A172 (cell line): ENCODE results near the gene BICC1. TPM values are rescaled to one million over a fixed set of nuclear protein-coding genes. Genes with fewer than 3 reads are reported as not detected.

ENCODE experiments used
- DNase-seq: peaks from one replicate; pipeline ENCODE4 v3.0.0-alpha.2; 2015; ENCODE audit warnings: low spot score
- total RNA-seq: library from RNA; depleted of rRNA; stranded (reverse); fragments of >200 nt; shearing (Covaris generic); gene quantifications from 2 replicates; pipeline ENCODE4 v1.2.3, GENCODE V29; 2014

BICC1 gene
- total RNA-seq, 1 experiment from 2014 or later = 1.3 TPM

DNA sequence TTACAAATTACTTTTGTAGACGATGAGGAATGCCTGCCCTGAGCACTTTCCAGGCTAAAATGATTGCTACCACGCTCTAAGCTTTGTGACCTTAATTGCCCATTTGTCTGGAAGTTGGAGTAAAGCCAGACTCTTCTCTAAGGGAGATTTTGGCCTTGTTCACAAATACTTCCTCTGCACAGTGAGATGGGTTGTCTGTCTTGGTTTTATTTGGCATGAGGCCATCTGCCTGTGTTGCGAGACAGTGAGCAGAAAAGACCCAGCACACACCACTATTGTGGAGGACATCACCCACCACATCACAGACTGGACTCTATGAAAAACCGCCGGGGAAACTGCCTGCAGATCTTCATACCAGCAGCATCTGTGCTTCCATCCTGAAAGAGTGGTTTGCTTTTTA, 138.4 kb downstream of the BICC1 start:
- DNase-seq = no peak

DNA sequence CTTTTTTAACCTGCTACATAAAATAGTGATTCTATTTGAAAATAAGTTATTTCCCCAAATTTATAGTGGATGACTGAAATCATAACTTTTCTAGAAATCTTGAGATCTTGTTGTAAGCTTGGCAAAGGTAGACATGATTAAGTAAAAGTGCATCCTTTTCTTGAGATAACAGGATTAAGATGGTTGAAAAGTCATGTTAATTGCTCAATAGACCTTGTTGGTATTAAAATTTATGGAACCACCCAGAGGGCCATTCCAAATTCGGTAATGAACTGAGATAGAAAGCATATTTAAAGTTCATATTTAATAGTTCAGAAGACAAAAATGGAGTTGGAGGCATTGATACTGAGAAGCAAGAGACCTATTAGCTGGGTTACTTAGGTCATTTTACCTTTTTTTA, 139.1 kb downstream of the BICC1 start:
- no peak for DNase-seq

DNA sequence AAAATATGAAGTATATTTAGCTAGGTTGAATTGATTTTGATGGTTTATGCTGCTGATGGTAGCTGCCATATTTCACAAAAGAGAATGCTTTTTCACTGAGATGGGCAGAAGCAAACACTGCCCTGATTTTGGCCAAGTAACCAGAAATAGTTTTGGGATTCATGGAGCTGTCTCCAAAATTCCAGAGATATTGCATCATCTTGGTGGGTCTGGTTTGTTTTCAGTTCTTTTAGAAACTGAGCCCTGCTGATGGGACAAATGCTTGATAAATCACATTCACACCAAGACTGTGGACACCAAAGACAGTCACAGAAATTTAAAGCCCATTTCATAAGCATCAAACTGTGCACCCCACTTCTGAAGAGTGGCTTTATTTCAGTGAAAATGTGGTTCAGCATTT, 140.5 kb downstream of the BICC1 start:
- no peak for DNase-seq

DNA sequence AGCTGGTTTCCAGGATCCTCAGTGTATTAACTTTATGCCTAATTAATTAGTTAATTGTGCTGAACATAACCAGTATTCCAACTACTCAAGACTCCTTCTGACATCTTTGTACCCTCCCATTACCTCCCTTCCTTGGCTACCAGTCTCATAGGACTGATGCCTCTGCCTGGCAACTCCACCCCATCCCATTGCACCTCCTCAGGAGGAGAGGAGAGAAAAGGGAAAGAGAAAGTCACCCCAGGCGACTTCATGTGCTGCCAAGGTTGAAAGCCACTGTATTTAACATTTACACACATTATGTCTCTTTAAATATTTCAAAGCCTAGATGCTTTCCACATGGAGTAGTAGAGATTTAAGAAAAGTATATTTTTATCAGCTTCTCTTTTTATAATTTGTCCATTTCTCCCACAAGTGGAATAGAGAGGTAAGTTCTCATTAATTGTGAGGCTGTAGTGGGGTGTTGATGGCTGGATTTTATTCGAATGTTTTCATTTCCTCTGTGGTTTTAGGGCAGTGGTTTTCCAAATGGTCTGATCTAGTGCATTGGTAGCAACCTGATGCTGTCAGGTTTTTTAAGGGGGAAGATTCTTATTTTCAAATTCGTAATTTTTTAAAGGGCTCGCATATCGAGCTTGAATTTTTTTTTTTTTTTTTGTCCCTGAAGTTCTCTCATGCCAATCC, 148.0 kb downstream of the BICC1 start:
- DNase-seq = peak; percentile 35

DNA sequence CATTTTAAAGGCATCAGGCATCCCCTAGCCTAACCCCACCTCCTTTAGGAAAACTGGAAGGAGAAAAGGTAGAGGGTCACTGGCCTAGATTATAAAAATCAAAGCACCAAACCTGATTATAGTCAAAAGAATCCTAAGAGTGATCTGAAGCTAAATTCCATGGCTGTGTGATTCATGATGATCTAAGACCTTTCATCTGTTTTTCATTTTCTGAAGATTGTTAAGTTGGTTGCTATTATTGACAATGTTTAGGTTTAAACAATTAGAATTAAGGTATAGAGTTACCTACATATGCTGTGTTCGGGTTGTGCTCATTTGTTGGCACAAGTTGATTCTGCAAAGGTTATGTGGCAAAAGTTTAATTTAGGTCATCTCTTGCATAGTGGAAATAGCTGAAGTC, 148.7 kb downstream of the BICC1 start:
- no peak for DNase-seq

DNA sequence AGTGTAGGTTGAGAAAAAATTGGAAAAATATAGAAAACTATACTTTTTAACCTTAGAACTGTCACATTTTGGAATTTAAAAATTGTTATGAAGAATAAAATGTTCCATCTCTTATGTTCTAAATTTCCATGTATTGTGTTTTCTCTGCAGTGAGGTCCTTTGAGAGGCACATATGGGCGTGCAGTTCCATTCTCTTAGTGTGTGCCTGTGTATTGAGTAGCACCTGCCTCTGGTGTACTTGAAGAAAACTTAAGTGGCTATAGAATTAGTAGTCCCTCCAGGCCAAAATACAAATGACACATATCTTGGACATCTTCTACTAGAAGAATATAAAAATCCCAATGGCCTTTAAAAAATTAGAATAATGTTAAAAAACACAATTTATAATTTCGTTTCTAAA, 149.2 kb downstream of the BICC1 start:
- DNase-seq = no peak

DNA sequence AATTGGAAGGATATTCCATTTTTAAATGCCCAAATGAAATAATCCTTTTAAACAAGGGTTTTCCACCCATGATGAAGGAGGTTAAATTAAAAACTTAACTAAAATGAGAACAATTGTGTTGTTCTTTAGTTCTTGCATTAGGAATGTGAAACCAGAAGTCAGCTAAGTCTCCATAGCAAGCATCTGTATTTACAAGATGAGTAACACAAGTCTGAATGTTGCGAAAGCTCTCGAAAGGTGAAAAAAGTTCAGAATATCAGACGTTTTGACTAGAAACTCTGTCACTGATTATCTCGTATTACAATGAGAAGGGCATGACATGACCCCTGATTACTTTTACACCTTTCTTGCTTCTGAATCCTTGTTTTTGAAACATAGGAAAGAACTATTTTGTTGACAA, 149.6 kb downstream of the BICC1 start:
- peak; percentile 67 for DNase-seq

DNA sequence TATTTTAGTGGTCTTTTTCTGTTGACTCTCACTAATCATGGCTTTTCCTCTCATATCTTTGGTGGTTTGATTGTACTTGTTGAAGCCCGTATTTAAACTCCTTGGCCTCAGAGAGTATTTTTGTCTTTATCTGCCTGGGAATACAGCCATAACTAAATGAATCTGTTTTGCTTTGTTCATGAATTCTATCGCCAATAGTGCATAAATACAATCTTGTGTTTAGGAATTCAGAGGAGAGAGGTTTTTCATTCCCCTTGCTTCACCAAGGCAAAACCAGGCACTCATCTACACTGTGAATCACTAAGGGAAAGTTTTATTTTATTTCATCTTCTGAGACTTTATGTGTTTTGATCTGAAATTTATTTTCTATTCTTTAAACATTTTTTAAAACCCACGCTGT, 152.7 kb downstream of the BICC1 start:
- DNase-seq = no peak

DNA sequence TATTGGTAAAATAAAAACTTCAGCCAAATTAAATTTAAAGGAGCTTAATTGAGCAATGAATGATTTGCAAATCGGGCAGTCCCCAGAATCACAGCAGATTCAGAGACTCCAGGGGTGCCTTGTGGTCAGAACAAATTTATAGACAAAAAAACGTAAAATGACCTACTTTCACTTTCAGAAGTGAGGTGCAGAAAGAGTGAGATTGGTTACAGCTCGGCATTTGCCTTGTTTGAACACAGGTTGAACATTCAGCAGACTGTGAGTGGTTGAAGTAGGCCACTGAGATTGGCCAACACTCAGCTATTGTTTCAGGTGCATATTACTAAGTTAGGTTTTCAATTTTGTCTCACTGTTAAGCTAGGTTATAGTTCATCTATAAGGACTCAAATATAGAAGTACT, 153.4 kb downstream of the BICC1 start:
- DNase-seq = peak; percentile 38

DNA sequence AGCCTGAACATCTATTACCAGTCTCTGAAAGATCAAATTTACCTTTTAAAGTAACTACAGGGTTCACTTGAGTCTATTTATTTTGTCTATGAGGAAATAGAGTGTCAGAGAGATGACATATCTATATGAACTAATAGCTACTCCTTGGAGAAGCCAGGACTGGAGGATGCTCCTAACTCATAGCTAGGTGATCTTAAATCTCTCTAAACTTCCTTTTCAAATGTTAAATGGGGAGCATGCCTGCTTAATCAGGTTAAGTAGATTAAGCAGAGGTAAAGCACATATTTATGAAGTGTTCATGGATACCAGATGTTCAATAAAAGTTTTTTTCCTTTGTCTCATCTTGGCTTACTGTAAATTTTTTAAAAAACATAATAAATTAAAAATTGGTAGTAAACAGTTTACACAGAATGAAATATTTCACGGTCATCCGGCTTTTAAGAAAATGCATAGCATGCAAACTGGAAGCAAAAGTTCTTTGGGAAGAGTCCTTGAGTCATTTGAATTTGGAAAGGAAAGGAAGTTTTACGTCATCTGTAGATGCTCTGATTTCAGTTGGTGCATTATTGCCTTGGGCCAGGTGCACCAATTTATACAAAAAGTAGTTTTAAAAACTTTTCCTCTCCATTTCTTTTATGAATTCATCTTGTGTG, 155.1 kb downstream of the BICC1 start:
- DNase-seq = no peak

DNA sequence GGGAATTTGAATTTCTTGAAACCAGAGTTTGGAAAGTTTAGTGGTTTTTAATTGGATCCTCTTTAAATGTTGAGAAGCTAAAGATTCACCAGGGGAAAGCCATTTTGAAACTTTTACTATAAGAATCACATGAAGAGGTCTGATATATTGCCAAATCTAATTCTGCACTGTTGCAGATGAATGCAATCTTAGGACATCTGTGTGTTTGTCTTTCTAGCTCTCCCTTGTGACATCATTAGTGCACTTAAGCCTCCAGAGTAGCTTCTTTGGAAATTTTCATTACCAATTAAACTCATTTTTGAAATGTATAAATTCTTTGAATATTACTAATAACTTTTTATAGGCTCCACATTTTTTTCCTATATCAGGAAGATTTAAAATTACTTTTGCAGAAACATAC, 160.2 kb downstream of the BICC1 start:
- no peak for DNase-seq

DNA sequence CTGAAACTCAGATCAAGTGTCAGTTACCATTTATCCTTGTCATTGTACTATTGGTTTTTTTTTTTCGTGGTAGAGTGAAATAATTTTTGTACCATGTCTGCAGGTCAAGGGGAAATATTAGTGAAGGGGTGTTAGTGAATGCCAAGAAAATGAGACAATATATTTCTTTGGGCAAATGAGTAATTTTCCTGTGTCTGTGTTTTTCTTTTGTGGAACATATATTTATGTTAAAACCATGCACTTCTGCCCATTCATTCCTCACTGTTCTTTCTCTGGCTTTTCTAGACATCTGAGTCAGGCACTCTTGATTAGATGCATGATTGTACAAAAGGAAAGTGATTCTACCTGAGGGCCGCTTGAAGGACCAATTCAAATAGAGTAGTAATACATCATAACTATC, 161.6 kb downstream of the BICC1 start:
- no peak for DNase-seq

DNA sequence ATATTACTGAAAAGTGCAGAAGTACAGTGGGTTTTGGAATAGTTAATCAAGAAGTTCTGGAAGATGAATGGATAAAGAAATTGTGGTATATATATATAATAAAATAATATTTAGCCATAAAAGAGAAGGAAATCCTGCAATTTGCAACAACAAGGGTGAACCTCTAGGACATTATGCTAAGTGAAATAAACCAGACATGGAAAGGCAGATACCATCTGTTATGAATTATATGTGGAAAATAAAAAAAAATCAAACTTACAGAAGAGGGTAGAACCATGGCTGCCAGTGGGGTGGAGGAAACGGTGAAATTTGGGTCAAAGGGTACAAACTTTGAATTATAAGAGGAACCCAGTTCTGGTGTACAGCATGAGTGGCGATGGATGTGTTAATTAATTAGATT, 162.6 kb downstream of the BICC1 start:
- DNase-seq = no peak

DNA sequence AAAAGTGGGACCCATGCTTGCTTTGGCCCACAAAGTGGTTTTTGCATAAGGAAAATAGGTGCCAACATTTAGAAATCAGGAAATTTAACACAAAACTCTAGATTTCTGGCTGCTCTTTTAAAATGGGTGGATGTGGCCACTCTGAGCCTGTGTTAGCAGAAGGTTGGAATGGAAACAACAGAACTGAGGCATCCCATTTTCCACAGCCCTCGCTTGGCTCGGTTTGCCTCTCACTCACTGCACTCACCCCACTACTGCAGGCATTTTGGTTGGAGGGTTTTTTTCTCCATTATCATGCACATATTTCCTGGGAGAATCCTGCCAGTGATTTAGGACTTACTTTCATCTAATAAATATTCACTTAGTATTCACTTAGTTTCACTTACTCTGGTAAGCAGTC, 178.9 kb downstream of the BICC1 start:
- no peak for DNase-seq

DNA sequence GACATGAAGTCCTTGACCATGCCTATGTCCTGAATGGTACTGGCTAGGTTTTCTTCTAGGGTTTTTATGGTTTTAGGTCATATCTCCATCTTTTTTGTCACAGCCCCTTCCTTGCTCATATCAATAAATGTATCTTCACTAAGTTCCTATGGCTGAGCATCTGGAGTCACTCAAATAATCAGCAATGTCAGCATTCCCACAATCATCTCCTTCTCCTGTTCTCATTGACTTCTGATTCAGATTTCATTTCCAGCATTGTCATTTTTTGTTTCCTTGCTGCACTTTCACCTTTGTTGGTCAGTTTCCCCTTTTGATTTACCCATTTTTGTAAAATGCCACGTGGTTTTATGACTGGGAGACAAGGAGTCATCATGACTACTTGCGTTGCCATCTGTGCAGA, 181.2 kb downstream of the BICC1 start:
- DNase-seq = no peak

DNA sequence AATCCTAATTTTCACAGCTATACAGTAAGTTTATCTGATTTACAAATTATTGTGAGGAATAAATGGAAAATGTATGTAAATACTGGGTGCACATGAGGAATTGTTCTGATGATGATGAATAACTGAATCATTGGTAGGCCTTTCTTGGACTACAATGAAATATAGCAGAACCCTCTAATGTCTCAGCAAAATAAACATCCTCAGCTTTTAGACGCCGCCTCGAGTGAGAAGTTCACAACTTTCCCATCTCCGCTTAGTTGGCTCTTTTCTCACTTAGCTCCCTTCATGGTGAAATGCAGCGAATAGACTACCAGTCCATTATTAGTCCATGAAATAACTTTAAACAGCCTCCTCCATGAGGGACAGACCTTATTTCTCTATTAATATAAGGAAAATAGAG, 182.3 kb downstream of the BICC1 start:
- DNase-seq = no peak

DNA sequence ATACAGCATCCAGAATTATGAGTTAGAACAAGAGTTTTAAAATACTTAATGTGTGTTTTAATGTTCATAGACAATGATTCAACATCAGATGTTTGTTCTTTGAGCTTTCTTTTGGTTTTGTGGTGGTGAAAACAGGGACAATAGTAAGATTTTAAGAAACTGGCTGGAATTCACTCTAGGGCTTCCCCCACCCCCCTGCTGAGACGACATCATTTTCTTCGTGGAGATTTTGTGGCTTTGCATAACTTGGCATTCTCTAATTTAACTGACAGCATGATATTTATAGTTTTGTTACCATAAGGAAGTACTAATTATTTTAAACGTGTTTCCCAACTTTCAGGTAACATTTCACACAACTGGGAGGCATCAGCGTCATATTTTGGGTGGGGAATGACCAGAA, 184.1 kb downstream of the BICC1 start:
- DNase-seq = peak; percentile 8

DNA sequence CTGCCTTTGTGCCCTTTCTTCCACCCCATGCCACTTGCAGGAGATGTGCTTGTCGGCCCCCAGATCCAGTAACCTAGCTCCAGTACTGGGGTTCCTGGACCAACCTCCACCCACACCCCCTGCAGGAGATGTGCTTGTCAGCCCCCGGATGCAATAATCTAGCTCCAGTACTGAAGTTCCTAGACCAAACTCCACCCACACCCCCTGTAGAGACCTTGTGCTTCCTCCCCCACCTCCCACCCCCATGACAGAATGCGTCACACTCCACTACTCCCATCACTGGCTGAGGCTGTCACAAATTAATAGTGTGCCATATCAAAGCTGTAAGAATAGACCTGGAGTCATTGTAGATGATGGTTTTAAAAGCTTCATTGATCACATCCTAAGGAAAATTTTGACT, 185.0 kb downstream of the BICC1 start:
- DNase-seq = no peak

DNA sequence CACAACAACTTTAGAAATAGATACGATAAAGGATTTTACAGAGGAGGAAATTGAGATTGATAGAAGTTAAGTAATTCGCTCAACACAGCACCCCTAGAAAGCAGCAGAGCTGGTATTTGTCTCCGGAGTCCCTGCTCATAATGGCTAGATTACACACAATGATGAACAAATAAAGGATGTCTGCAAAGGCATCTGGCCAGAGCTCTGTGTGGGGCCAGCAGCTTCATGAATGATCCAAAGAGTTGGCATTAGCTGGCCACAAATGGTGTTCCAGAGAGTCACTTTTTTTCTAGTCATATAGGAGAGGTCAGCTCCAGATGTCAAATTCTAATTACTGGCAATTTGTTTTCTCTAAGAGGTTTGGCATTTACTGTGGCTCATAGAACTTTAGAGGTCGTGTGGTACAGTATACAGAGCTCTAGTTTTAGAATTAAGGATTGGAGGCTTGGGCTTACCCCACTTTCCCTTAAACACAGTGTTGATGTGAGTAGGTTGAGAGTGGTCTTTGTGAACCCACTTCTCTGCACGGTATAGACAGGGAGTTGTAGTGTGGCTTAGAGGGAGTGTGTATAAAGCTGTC, 186.2 kb downstream of the BICC1 start:
- DNase-seq = no peak

DNA sequence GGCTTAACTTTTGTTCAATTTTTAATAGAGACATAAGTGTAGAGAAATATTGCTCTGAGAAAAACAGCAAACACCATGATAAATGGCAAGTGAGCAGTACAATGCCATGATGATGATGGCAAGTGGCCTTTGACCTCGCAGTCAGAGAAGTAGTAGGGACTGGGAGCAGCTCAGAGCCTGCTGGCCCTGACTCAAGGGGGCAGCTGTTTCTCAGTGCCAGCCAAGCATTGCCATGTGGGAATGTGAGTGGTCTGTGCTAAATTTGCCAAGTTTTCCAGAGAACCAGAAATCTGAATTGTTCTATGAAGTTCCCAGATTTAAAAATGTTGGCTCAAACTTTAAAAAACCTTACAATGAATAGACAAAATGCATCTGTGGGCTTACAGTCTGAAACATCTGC, 187.9 kb downstream of the BICC1 start:
- no peak for DNase-seq

DNA sequence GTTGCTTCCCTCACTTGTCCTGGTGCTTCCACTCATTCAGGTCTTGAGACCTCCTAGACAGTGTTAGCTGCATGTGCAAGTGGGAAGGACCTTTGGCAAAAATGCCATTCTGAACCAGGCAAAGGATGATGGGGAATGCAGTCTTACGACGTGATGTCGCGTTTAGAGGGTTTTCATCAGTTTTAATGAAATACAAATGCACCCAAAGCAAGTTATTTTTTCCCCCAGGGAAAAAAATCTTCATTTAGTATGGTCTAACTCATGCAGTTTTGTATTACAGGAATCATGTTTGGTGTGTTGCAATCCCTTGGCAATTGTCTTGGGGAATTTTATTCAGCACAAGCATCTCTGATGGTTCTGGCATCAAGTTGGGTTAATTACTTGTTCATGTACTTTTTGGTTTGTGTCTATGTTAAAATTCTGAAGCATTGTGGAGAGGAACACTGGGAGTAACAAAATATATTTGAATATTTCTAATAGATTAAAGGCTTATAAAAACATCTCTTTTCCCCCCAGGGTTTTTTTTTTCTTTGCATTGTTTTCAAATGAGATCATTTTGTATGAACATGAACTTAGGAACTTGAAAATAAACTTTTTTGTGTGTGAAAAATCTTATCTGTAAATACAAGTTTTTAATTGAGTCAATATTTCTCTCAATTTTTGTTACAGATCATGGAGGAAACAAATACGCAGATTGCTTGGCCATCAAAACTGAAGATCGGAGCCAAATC, 188.9 kb downstream of the BICC1 start:
- DNase-seq = no peak

DNA sequence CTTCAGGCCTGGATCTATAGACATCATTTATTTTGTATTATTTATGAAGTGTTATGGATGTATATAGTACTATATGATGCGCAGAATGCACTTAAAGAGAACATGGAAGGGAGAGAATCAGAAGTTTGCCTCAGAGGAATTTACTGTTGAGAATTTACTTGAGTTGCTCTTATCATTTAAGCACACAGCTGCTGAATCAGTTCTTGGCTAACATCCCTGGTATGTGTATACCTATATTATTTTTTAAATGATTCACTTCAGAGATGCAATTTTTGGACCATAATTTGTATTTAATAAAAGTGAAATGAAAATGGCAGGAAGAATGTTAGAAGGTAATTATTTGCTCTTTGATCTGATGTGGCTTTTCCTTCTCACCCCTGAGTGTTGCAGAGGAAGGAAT, 191.6 kb downstream of the BICC1 start:
- peak; percentile 33 for DNase-seq

DNA sequence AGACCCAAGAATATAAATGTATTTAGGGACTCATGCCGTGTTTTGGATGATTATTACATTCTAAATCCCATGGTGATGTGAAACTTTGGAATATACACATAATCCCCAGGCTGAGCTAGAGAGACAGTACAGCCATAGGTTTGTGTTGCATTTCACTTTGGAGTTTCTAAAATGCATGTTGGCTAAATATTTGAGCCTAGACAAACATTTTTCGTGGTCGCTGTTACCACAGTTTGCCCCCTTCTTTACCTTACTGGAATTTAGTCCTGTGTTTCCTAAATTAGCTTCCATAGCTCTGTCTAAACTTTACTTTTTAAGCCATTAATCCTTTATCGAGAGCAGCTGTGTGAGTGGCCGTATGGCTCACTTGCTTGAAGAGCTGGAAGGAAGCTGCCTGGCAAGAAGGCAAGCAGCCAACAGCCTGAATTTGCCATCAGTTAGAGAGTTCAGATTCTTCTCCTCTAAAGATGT, 192.0 kb downstream of the BICC1 start:
- DNase-seq = peak; percentile 23
